GM19395 (cell line): ENCODE data around the gene PKDREJ.
A peak's percentile ranks its signal among the peaks of the same experiment; 100 is the strongest.
"Not testable (repeated sequence)": the region's sequence is repeated elsewhere in the genome, so short reads cannot be mapped to it uniquely, and the experiment has no call there.

Experiments used
- ATAC-seq: cut with Tn5 transposase; IDR thresholded peaks from one replicate; pipeline ENCODE4 v1.9.1; 2021; ENCODE audit warnings: mild to moderate bottlenecking, moderate library complexity; ENCODE audit not compliant: unreplicated experiment

The PKDREJ gene

GRCh38 chr22:46267431-46268279 lies 4.5 kb upstream of the PKDREJ start, which contains the start of gene TTC38:
TTC38 (plus strand) TSS chr22:46268008; CDS start chr22:46268040, 32 bp downstream.
- ATAC-seq, result peak; percentile 79

- ATAC-seq, result not testable (repeated sequence)
Observed at GRCh38 chr22:46265627-46266026, 2.5 kb upstream of the PKDREJ start.

GRCh38 chr22:46264520-46264919 lies 1.4 kb upstream of the PKDREJ start:
- ATAC-seq, result not testable (repeated sequence)

- no peak for ATAC-seq
Observed at GRCh38 chr22:46262449-46263215, 511 bp downstream of the PKDREJ start.

- no peak for ATAC-seq
Observed at GRCh38 chr22:46260038-46260437, 3.1 kb downstream of the PKDREJ start.

- ATAC-seq, result no peak
Observed at GRCh38 chr22:46259374-46259773, 3.8 kb downstream of the PKDREJ start.

- ATAC-seq, result no peak
Observed at GRCh38 chr22:46256358-46256958, 6.7 kb downstream of the PKDREJ start.

GRCh38 chr22:46251816-46252380 lies 11.2 kb downstream of the PKDREJ start:
- no peak for ATAC-seq

GRCh38 chr22:46251266-46251665 lies 11.9 kb downstream of the PKDREJ start:
- no peak for ATAC-seq

GRCh38 chr22:46250783-46251125 lies 12.4 kb downstream of the PKDREJ start:
- ATAC-seq, result peak; percentile 9

GRCh38 chr22:46250035-46250782 lies 12.9 kb downstream of the PKDREJ start, which contains the start of gene CDPF1:
CDPF1 (minus strand) TSS chr22:46250293; CDS start chr22:46248284, 2,009 bp downstream.
- peak; percentile 79 for ATAC-seq

- ATAC-seq, result no peak
Observed at GRCh38 chr22:46247443-46247975, 15.6 kb downstream of the PKDREJ start.

- no peak for ATAC-seq
Observed at GRCh38 chr22:46246178-46246577, 17.0 kb downstream of the PKDREJ start.

- ATAC-seq, result no peak
Observed at GRCh38 chr22:46245511-46245910, 17.6 kb downstream of the PKDREJ start.

GRCh38 chr22:46244771-46245170 lies 18.4 kb downstream of the PKDREJ start:
- no peak for ATAC-seq

- ATAC-seq, result no peak
Observed at GRCh38 chr22:46242076-46242475, 21.1 kb downstream of the PKDREJ start.

- ATAC-seq, result no peak
Observed at GRCh38 chr22:46241396-46242007, 21.6 kb downstream of the PKDREJ start.

- no peak for ATAC-seq
Observed at GRCh38 chr22:46240907-46241306, 22.2 kb downstream of the PKDREJ start.

- no peak for ATAC-seq
Observed at GRCh38 chr22:46240506-46240905, 22.6 kb downstream of the PKDREJ start.

GRCh38 chr22:46240073-46240472 lies 23.1 kb downstream of the PKDREJ start:
- no peak for ATAC-seq
